AG10803 (cell line): ENCODE results near the gene PTGDR.

Source experiments
- DNase-seq: peaks from one replicate; pipeline ENCODE4 v3.0.0; 2010; ENCODE audit warnings: low read depth
- H3K4me3 ChIP-seq: 2 replicates; pipeline ENCODE4 v1.5.1; 2011; ENCODE audit warnings: mild to moderate bottlenecking, low read length, control low read depth
- TF ChIP-seq, protein P1 (sequence below): conservative IDR thresholded peaks from 2 replicates; pipeline ENCODE4 v1.5.1; 2011; ENCODE audit warnings: mild to moderate bottlenecking, low read length, control low read depth, inconsistent platforms

The PTGDR gene, protein sequence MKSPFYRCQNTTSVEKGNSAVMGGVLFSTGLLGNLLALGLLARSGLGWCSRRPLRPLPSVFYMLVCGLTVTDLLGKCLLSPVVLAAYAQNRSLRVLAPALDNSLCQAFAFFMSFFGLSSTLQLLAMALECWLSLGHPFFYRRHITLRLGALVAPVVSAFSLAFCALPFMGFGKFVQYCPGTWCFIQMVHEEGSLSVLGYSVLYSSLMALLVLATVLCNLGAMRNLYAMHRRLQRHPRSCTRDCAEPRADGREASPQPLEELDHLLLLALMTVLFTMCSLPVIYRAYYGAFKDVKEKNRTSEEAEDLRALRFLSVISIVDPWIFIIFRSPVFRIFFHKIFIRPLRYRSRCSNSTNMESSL

DNA sequence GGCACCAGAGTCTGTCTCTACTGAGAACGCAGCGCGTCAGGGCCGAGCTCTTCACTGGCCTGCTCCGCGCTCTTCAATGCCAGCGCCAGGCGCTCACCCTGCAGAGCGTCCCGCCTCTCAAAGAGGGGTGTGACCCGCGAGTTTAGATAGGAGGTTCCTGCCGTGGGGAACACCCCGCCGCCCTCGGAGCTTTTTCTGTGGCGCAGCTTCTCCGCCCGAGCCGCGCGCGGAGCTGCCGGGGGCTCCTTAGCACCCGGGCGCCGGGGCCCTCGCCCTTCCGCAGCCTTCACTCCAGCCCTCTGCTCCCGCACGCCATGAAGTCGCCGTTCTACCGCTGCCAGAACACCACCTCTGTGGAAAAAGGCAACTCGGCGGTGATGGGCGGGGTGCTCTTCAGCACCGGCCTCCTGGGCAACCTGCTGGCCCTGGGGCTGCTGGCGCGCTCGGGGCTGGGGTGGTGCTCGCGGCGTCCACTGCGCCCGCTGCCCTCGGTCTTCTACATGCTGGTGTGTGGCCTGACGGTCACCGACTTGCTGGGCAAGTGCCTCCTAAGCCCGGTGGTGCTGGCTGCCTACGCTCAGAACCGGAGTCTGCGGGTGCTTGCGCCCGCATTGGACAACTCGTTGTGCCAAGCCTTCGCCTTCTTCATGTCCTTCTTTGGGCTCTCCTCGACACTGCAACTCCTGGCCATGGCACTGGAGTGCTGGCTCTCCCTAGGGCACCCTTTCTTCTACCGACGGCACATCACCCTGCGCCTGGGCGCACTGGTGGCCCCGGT is at the start of gene PTGDR:
Gene PTGDR, plus strand, starts transcription at position 198 of the 778 bp plus-strand sequence. Its CDS starts 117 bp downstream, at position 315.
- H3K4me3 ChIP-seq = no peak within 1 kb of the TSS; the same call in none of the 2 replicates
- TF ChIP-seq, protein P1, sequence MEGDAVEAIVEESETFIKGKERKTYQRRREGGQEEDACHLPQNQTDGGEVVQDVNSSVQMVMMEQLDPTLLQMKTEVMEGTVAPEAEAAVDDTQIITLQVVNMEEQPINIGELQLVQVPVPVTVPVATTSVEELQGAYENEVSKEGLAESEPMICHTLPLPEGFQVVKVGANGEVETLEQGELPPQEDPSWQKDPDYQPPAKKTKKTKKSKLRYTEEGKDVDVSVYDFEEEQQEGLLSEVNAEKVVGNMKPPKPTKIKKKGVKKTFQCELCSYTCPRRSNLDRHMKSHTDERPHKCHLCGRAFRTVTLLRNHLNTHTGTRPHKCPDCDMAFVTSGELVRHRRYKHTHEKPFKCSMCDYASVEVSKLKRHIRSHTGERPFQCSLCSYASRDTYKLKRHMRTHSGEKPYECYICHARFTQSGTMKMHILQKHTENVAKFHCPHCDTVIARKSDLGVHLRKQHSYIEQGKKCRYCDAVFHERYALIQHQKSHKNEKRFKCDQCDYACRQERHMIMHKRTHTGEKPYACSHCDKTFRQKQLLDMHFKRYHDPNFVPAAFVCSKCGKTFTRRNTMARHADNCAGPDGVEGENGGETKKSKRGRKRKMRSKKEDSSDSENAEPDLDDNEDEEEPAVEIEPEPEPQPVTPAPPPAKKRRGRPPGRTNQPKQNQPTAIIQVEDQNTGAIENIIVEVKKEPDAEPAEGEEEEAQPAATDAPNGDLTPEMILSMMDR = no peak
- DNase-seq = no peak

DNA sequence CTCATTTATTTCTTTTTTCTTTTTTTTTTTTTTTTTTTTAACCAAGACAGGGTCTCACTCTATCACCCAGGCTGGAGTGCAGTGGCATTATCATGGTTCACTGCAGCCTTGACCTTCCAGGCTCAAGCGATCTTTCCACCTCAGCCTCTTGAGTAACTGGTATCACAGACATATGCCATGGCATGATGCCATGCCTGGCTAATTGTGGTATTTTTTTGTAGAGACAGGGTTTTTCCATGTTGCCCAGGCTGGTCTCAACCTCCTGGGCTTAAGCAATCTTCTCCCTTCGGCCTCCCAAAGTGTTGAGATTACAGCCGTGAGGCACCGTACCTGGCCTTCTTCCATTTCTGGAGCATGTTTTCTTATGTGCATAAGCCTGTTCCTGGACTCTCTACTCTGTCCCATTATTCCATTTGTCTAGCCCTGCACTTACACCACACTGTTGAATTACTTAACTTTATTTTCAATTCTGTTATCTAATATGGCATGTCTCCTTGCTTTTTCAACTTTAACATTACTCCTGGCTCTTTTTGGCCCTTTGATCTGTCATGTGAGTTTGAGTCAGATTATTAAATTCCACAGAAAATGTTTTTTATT is 47.9 kb upstream of the PTGDR start:
- DNase-seq = no peak
- no peak overlapping the region for H3K4me3 ChIP-seq
- TF ChIP-seq, protein P1 = no peak

DNA sequence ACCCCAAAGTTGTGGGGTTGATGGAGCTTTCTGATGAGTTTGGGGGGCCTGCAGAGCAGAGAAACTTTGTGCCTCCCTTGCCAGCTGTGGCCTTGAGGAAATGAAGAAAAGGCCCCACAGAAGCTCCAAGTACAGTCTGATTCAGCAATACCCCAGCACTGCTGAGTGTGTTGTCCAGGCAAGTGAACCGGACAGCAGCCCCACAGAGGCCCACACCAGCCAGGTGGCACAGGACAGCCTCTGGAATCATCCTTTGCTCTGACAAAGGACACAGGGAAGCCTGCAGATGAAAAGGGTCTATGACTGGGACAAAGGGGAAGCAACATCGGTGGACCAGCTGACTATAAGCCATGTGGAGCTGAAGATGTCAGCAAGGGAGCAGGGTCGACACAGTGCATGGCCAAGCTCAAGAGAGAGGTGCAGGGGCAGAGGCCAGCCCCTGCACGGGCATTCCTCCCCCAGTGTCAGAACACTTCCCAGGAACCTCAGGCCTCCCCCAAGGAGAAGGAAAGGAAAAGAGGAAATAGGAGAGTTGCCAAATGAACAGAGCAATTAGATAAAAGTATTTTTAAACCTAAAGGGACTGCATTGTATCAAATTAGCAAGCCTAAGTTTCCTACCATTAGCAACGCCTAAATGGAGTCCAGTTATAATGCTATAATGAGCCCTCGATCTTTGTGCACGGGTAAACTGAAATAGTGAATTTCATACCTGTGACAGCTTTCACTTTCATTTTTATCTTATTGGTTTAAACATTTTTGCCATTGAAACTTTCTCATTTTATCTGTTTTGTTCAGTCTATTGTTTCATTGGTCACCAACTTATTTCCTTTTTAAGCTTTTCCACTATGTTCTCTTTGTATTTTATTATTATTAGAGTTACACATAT is 46.3 kb upstream of the PTGDR start:
- no peak overlapping the region for H3K4me3 ChIP-seq
- DNase-seq = no peak
- TF ChIP-seq, protein P1 = no peak

DNA sequence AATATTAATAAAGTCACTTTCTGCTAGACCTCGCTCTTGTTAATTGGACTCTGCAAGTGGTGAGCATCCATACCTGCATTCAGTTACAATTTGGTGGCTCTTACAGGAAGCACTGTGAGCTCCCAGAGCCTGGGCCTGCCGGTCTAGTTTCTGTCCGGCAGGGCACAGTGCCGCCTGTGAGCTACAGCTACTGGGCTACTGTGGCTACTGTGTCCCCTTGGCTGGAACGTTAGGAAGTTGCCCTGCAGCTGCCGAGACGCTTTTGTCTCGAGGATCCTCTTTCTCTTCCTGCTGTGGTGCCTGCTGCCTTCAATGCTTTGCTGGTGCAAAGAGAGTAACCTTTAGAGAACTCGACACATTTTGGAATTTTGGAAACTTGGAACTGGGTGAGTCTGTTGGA is 44.6 kb upstream of the PTGDR start:
- TF ChIP-seq, protein P1 = no peak
- no peak overlapping the region for H3K4me3 ChIP-seq
- no peak for DNase-seq

DNA sequence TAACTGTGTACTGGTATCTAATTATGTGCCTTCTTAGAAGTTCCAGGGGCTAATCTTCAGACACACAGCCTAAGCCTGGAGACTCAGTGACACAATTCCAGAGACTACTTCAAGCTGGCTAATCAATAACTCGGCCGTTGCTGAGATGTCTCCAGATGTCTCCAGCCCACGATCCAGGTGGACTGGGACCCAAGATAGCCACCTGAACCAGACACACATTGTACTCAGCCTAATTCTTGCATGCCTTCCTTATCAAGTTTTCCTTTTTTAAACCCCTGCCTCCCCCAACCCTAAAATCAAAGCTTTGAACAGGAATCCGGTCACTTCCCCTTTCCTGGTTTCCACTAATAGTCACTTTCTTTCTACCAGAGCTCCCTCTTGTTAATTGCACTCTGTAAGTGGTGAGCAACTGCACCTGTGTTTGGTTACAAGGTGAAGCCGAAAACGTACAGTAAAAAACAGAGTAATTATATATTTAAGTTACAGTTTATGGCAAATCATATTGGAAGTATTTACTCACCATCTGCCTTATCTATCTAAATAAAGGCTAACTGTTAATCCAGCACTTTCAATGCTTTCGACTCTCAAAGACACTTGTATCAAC is 39.8 kb upstream of the PTGDR start:
- TF ChIP-seq, protein P1 = no peak
- no peak overlapping the region for H3K4me3 ChIP-seq
- no peak for DNase-seq

DNA sequence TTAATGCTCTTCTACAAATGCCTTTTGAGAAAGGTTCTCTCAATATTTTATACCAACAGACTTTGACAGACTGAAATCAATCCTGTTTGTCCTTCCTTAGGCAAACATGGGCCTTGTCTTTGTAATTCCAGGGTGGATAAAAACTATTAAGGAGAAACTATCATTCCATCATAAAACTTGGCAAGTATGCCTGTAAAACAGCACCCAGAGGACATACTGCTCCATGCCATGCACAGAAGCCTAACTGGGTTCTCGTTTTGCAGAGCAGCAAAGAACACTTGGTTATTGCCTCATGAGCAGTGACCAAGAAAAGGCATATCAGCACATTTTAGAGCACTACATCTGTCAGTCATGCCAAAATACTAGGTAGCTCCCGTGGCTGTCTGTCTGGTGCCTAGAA is 33.8 kb upstream of the PTGDR start:
- DNase-seq = no peak
- H3K4me3 ChIP-seq = no peak overlapping the region
- TF ChIP-seq, protein P1 = no peak
